CD14-positive monocyte (primary cell): Measurements from ENCODE around the gene LRRK1. TPM values are rescaled to one million over a fixed set of nuclear protein-coding genes. Genes with fewer than 3 reads are reported as not detected.
"Not testable (repeated sequence)": the region's sequence is repeated elsewhere in the genome, so short reads cannot be mapped to it uniquely, and the experiment has no call there.

Experiments used
- DNase-seq, 3 donors: peaks; one replicate each; pipeline ENCODE4 v3.0.0-alpha.2; 2011 to 2022
- H2AFZ ChIP-seq: 2 replicates; pipeline ENCODE4 v1.6.0; 2012; ENCODE audit warnings: mild to moderate bottlenecking, low read depth, low read length, inconsistent platforms; ENCODE audit not compliant: insufficient read depth, poor library complexity, severe bottlenecking
- H3K27ac ChIP-seq, 2 donors: 1 replicate in 1 of 2; 2 replicates in 1 of 2; pipeline ENCODE4 v1.5.1; 2012 to 2013; ENCODE audit warnings: low read length in 2 of 2, control low read depth in 1 of 2, inconsistent platforms in 1 of 2, low read depth in 1 of 2, mild to moderate bottlenecking in 1 of 2
- H3K27me3 ChIP-seq, 2 donors: one replicate each; pipeline versions ENCODE4 v1.6.0 to v1.6.1; 2011 to 2013; ENCODE audit warnings: low read length in 2 of 2; ENCODE audit not compliant: control insufficient read depth in 2 of 2, insufficient read depth in 2 of 2
- H3K36me3 ChIP-seq, 2 donors: replicated peaks in 1 of 2; 1 replicate in 1 of 2; 2 replicates in 1 of 2; pipeline versions ENCODE4 v1.5.1 to v1.6.1; 2012 to 2013; ENCODE audit warnings: low read length in 2 of 2, control low read depth in 1 of 2, inconsistent platforms in 1 of 2, mild to moderate bottlenecking in 1 of 2; ENCODE audit not compliant: insufficient read depth in 2 of 2, control insufficient read depth in 1 of 2
- H3K4me1 ChIP-seq, 2 donors: 1 replicate in 1 of 2; 2 replicates in 1 of 2; pipeline versions ENCODE4 v1.5.1 to v1.6.1; 2012 to 2013; ENCODE audit warnings: low read length in 2 of 2, control low read depth in 1 of 2, inconsistent platforms in 1 of 2, mild to moderate bottlenecking in 1 of 2, moderate library complexity in 1 of 2; ENCODE audit not compliant: insufficient read depth in 2 of 2, control insufficient read depth in 1 of 2
- H3K4me2 ChIP-seq: replicated peaks from 2 replicates; pipeline ENCODE3; 2012; ENCODE audit warnings: low read length, moderate library complexity, mild to moderate bottlenecking; ENCODE audit not compliant: poor library complexity, severe bottlenecking; ENCODE audit errors: extremely low read depth
- H3K4me3 ChIP-seq, 3 experiments: fragments of 200-600 bp in 1 of 3; sonication (generic) in 1 of 3; replicated peaks in 1 of 3; 1 replicate in 2 of 3; 2 replicates in 1 of 3; pipeline ENCODE4 v1.5.1; 2011 to 2013; ENCODE audit warnings: low read length in 3 of 3, mild to moderate bottlenecking in 3 of 3, control low read depth in 2 of 3, low read depth in 2 of 3, inconsistent platforms in 1 of 3, moderate library complexity in 1 of 3
- H3K79me2 ChIP-seq: 2 replicates; pipeline ENCODE4 v1.6.0; 2012; ENCODE audit warnings: mild to moderate bottlenecking, control low read depth, inconsistent platforms, low read length, moderate library complexity; ENCODE audit not compliant: insufficient read depth
- H3K9ac ChIP-seq: 2 replicates; pipeline ENCODE4 v1.6.0; 2017; ENCODE audit warnings: low read length, mild to moderate bottlenecking; ENCODE audit not compliant: insufficient read depth, poor library complexity, severe bottlenecking
- H3K9me3 ChIP-seq, 2 donors: replicated peaks in 1 of 2; 1 replicate in 1 of 2; 2 replicates in 1 of 2; pipeline versions ENCODE4 v1.5.1 to v1.6.1; 2012 to 2013; ENCODE audit warnings: low read length in 2 of 2, control low read depth in 1 of 2; ENCODE audit not compliant: control insufficient read depth in 1 of 2, insufficient read depth in 1 of 2
- H4K20me1 ChIP-seq: 2 replicates; pipeline ENCODE4 v1.6.0; 2012; ENCODE audit warnings: mild to moderate bottlenecking, low read length, control low read depth, moderate library complexity; ENCODE audit not compliant: insufficient read depth
- H3K27ac Mint-ChIP-seq, 7 donors: one replicate each; pipeline ENCODE4 v1.8.0; 2020; ENCODE audit warnings: mild to moderate bottlenecking in 7 of 7, mixed read lengths in 7 of 7, moderate library complexity in 6 of 7, inconsistent platforms in 2 of 7
- H3K27me3 Mint-ChIP-seq, 3 donors: one replicate each; pipeline ENCODE4 v1.8.0; 2021 to 2022; ENCODE audit warnings: low read depth in 3 of 3, mild to moderate bottlenecking in 3 of 3, mixed read lengths in 3 of 3, moderate library complexity in 3 of 3, inconsistent platforms in 1 of 3
- H3K36me3 Mint-ChIP-seq, 2 donors: one replicate each; pipeline ENCODE4 v1.8.0; 2020; ENCODE audit warnings: mixed read lengths in 2 of 2, inconsistent platforms in 1 of 2, mild to moderate bottlenecking in 1 of 2
- H3K4me1 Mint-ChIP-seq: one replicate; pipeline ENCODE4 v1.8.0; 2020; ENCODE audit warnings: mild to moderate bottlenecking, mixed read lengths
- H3K4me3 Mint-ChIP-seq, 2 donors: one replicate each; pipeline ENCODE4 v1.8.0; 2020; ENCODE audit warnings: mild to moderate bottlenecking in 2 of 2, mixed read lengths in 2 of 2, moderate library complexity in 1 of 2
- H3K9me3 Mint-ChIP-seq, 7 donors: one replicate each; pipeline ENCODE4 v1.8.0; 2020 to 2022; ENCODE audit warnings: mixed read lengths in 7 of 7, mild to moderate bottlenecking in 6 of 7, moderate library complexity in 6 of 7, inconsistent platforms in 2 of 7
- WGBS: methylation state at CpG from one replicate; pipeline ENCODE4 v1.1.5; 2013; ENCODE audit warnings: missing lambda C conversion rate; ENCODE audit not compliant: insufficient coverage; 5-methylcytosine and 5-hydroxymethylcytosine counted together
- intact Hi-C, 2 donors: fragments of 100-400 bp; cut with micrococcal nuclease; formaldehyde crosslinking; loops; one replicate each; pipeline versions ENCODE4 v1.15.0 to v1.15.1; 2023
- polyA plus RNA-seq, 3 donors: library from polyadenylated mRNA; depleted of rRNA in 1 of 3; unstranded in 2 of 3; stranded (reverse) in 1 of 3; fragments of 300-500 nt in 2 of 3; fragments of >200 nt in 1 of 3; fragmentation: Illumina TruSeq in 2 of 3; gene quantifications; 1 replicate in 2 of 3; 2 replicates in 1 of 3; pipeline ENCODE4 v1.2.3, GENCODE V29; 2012 to 2021
- TF ChIP-seq, protein P1 (sequence below): fragments of 200-600 bp; IDR thresholded peaks from one replicate; pipeline ENCODE4 v1.8.0; 2022; ENCODE audit warnings: antibody characterized with exemption, mild to moderate bottlenecking

LRRK1 gene
- polyA plus RNA-seq, 3 donors: 1.7 to 18.9 (median 5.4) TPM

DNA sequence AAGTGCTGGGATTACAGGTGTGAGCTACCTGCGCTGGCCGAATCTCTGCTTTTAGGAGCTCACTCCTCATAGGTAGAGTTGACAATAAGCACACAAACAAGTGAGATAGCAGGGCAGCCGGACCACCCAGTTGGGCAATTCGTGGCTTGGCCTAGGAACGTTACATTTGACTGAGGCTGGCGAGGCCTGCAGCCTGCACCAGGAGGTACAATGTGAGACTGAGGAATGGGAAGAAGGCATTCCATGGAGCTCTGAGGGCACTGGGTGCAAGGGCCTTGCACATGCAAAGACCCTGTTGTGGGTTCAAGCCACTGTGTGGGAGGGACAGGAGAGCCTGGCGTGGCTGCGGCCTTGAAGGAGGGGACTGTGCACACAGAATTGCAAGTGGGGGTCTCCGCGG, 152.5 kb downstream of the LRRK1 start:
- H3K27me3 ChIP-seq: no peaks in the 10 kb centered on the region
- TF ChIP-seq, protein P1, sequence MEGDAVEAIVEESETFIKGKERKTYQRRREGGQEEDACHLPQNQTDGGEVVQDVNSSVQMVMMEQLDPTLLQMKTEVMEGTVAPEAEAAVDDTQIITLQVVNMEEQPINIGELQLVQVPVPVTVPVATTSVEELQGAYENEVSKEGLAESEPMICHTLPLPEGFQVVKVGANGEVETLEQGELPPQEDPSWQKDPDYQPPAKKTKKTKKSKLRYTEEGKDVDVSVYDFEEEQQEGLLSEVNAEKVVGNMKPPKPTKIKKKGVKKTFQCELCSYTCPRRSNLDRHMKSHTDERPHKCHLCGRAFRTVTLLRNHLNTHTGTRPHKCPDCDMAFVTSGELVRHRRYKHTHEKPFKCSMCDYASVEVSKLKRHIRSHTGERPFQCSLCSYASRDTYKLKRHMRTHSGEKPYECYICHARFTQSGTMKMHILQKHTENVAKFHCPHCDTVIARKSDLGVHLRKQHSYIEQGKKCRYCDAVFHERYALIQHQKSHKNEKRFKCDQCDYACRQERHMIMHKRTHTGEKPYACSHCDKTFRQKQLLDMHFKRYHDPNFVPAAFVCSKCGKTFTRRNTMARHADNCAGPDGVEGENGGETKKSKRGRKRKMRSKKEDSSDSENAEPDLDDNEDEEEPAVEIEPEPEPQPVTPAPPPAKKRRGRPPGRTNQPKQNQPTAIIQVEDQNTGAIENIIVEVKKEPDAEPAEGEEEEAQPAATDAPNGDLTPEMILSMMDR: no peak
- no peaks in the 10 kb centered on the region for H3K9me3 Mint-ChIP-seq
- H3K36me3 Mint-ChIP-seq: peaks cover 61 to 81% of the 10 kb centered on the region in 2 donors
- no peak overlapping the region for H3K4me3 ChIP-seq
- H3K79me2 ChIP-seq: no peaks in the 10 kb centered on the region
- intact Hi-C loops: no loop called here
- H3K27me3 Mint-ChIP-seq: peaks cover 0 to 6% (median 3%) of the 10 kb centered on the region in 3 donors
- no peak overlapping the region for H2AFZ ChIP-seq
- H3K9me3 ChIP-seq: no peaks in the 10 kb centered on the region
- H3K9ac ChIP-seq: no peak overlapping the region
- H4K20me1 ChIP-seq: no peaks in the 10 kb centered on the region
- WGBS: 93% methylated on average over 8 of the region's 10 CpGs
- H3K4me2 ChIP-seq: no peak overlapping the region
- H3K4me1 ChIP-seq: peaks cover 13 to 14% of the 10 kb centered on the region in 2 donors
- no peak for DNase-seq
- peaks cover 34 to 53% of the 10 kb centered on the region in 2 donors for H3K36me3 ChIP-seq
- no peak overlapping the region for H3K4me3 Mint-ChIP-seq
- H3K27ac ChIP-seq: no peak overlapping the region
- peaks cover 10% of the 10 kb centered on the region for H3K4me1 Mint-ChIP-seq
- peak overlapping the region in 3 of 7 donors; percentile 64 to 81 (median 74) for H3K27ac Mint-ChIP-seq

DNA sequence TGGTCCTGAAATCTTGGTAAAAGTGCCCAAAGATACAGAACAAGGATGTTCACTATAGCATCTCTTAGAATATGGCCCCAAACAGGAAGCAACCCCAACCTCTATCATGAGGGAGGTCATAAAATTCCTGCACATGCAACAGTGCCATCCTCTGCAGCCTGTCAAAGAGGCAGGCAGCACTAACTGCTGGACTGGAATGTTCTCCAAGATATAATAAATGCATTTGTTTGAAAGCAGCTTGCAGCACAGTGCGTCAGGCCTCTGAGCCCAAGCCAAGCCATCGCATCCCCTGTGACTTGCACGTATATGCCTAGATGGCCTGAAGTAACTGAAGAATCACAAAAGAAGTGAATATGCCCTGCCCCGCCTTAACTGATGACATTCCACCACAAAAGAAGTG, 153.1 kb downstream of the LRRK1 start:
- H4K20me1 ChIP-seq, H3K27ac Mint-ChIP-seq, H3K79me2 ChIP-seq, H3K4me2 ChIP-seq, H3K27me3 Mint-ChIP-seq, H3K9me3 ChIP-seq, DNase-seq, H3K4me3 ChIP-seq, H3K9ac ChIP-seq, H3K9me3 Mint-ChIP-seq, H2AFZ ChIP-seq, H3K4me3 Mint-ChIP-seq, H3K27ac ChIP-seq, H3K27me3 ChIP-seq, intact Hi-C loops: not testable (repeated sequence)
- H3K36me3 ChIP-seq: peaks cover 28 to 48% of the 10 kb centered on the region in 2 donors
- 100% methylated on average over 4 of the region's 4 CpGs for whole genome bisulfite sequencing
- peaks cover 13 to 14% of the 10 kb centered on the region in 2 donors for H3K4me1 ChIP-seq
- H3K4me1 Mint-ChIP-seq: peaks cover 10% of the 10 kb centered on the region
- peaks cover 57 to 76% of the 10 kb centered on the region in 2 donors for H3K36me3 Mint-ChIP-seq

DNA sequence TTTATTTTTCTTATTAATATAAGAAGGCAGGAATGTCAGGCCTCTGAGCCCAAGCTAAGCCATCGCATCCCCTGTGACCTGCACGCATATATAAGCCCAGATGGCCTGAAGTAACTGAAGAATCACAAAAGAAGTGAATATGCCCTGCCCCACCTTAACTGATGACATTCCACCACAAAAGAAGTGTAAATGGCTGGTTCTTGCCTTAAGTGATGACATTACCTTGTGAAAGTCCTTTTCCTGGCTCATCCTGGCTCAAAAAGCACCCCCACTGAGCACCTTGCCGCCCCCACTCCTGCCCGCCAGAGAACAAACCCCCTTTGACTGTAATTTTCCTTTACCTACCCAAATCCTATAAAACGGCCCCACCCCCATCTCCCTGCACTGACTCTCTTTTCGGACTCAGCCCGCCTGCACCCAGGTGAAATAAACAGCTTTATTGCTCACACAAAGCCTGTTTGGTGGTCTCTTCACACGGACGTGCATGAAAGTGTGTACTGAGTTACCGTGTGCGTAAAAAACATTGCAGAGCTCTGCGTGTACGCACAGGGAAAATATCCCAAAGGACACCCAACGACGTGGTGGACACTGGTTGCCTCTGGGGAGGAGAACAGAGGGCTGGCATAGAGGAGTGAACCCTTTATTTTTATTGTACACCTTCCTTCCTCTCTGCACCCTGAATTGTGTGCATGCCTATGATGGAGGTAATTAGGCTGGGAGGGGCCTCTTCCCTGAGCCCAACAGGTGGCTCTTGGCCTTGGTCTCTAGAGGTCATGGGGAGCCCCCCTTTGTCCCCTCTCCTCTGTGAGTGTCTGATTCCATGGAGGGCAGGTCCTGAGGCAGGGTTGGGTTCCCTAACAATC, 158.9 kb downstream of the LRRK1 start:
- not testable (repeated sequence) for H3K4me1 Mint-ChIP-seq, H3K27me3 ChIP-seq, H3K27ac ChIP-seq, H3K4me1 ChIP-seq, H3K4me3 ChIP-seq, H3K4me3 Mint-ChIP-seq, H3K9ac ChIP-seq, DNase-seq, H3K36me3 ChIP-seq, H3K79me2 ChIP-seq, H3K27me3 Mint-ChIP-seq, H4K20me1 ChIP-seq, H3K9me3 ChIP-seq, H2AFZ ChIP-seq, H3K4me2 ChIP-seq, H3K9me3 Mint-ChIP-seq
- Mint-ChIP-seq H3K27ac (peak overlapping the region in 1 of 7 donors; percentile 20), H3K36me3 (peaks cover 24 to 34% of the 10 kb centered on the region in 2 donors)
- 93% methylated on average over 3 of the region's 15 CpGs for WGBS
- intact Hi-C loops: loop anchor here in 1 of 2 donors (5.0 kb wide), 1 partner anchor 636 kb away; no protein-coding TSS in a partner anchor
